ENCODE measurements around the gene C3orf18.
A peak's percentile ranks its signal among the peaks of the same experiment; 100 is the strongest.

C3orf18 gene

DNA sequence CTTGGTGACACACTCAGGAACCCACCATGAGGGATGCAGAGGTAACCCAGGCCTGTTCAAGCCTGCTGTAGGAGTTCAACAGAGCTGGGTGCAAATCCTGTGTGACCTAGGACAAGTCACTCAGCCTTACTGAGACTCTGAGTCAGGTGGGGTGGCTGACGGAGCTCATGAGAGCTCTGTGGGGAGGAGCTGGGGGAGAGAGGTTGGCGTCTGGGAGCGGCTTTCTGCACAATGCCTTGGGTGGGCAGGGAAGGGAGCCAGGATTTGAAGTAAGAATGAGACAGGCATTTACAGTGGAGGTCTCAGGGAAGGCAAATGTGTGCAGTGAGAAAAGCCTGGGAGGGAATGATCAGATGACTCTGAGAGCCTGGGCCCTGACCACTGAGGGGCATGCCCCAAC lies 18.3 kb downstream of the C3orf18 start:
- DNase-seq = no peak

DNA sequence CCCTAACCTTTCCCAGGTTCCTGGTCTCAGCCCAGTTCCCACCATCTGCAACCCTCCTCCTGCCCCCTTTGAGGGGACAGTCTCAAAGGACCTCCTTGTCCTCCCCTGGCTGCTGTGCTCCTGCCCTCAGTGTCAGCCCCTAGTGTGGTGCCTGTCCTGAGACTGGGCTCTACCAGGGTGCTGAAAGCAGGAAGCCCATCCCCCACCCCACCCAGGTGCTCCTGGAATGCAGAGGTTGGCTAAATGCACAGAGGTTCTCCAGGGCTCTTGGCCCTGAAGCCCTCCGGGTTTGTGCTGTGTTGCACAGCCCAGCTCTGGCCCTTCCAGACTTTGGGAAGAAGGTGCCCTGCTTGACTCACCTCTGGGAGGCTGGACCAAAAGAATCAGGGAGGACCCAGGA lies 21.8 kb downstream of the C3orf18 start:
- no peak for DNase-seq

DNA sequence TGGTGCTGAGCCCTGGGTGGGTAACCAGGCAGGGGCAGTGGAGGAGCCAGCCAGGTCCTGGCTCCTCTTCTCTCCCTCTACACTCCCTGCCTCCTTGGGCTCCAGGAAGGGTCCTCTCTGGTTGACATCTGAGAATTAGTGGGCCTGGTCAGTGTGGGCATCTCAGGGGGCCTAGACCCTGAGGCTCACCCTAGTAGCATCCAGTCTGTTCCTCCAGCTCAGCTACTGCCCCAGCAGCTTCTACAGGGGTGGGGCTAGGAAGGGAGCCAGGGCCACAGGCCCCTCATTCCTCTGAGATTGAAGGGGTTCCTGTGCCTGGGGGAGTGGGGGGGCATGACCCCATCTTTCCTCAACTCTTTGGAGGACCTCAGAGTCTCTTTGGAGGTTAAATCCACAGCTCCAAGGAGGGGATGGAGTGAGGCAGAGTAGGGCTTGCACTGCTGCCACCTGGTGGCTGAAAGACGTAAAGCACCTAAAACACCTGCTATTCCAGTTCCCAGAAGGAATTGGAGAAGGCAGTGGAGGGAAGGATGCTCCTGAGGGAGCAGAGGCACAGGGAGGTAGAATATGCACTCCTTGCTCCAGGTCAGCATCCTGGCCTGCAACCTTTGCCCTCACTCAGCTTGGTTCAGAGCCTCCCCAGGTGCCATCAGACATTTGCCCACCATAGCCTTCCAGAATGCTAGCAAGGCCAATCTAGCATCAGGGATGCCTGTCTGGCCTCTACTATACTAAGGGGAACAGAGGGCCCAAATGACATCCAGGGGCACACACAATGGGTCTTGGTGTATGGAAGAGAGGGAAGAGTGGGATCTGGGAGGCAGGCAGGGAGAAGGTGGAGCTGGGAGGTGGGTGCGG lies 25.1 kb downstream of the C3orf18 start:
- peak; percentile 73 to 74 for DNase-seq

DNA sequence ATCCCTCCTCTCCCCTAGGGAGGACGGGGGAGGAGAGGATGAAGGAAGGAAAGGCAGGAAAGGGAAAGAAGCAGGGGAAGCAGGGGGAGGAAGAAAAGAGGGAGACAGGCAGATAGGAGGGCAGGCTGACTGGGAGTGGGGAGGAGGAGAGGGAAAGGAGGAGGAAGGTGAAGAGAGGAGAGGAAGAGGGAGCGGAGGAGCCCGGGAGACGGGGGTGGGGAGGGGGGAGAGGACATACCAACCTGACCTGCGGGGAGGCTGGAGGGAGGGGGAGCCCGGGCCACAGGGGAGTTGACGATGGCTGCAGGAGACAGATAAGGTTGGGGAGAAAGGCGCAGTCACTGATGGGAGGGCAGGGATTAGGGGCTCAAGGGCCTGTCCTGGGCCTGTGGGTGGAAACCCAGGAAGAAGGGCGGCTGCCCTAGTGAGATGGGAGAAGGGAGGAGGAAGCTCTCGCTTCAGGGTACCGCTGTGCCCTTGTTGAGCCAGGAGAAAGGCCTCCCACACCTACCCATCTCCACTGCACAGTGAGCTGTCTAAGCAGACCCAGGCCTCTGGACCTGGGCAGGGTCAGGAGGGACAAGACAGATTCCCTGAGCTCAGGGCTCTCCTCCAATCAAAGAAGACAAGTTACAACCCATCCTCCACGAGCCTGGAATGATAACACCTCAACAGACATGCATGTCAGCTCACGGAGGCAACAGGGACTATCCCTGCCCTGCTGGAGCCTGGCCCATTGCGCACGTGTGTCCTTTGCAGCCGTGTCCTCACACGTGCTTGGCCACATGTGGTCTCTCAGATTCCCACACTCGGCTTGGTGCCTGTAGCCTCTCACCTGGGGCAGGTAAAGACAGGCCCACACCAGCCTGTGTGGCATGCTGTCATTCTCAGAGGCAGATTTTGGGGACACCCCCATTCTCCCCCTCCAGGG lies 27.9 kb downstream of the C3orf18 start:
- DNase-seq = no peak

DNA sequence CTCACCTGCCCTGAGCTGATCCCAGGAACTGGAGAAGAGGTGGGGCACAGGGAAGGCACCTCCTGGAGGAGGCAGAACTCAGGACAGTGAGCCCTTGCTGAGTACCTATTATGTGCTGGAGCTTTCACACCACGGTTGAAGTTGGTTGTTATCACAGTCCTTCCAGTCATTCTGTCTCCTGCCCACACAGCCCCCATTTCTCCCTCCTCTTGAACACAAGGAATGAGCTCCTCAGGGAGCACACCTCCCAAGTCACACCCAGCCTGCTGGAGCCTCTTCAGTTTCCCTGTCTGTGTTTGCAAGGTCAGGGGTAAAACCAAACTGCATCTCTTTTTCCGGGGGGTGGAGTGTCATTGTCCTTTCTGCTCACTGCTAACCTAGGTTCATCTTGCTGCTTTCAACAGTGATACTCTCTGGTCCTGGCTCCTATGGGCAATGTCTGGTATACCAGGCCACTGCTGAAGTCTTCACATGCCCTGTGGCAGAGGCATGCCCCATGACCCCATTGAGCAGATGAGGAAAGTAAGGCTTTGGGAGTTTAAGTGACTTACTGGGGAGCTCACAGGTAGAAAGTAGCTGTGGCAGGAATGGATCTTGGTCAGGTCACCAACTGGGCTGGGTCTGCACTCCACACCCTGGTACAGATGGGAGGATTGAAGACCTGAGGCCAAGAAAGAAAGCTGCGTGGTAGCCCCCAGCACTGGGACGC lies 30.0 kb downstream of the C3orf18 start:
- DNase-seq = no peak

DNA sequence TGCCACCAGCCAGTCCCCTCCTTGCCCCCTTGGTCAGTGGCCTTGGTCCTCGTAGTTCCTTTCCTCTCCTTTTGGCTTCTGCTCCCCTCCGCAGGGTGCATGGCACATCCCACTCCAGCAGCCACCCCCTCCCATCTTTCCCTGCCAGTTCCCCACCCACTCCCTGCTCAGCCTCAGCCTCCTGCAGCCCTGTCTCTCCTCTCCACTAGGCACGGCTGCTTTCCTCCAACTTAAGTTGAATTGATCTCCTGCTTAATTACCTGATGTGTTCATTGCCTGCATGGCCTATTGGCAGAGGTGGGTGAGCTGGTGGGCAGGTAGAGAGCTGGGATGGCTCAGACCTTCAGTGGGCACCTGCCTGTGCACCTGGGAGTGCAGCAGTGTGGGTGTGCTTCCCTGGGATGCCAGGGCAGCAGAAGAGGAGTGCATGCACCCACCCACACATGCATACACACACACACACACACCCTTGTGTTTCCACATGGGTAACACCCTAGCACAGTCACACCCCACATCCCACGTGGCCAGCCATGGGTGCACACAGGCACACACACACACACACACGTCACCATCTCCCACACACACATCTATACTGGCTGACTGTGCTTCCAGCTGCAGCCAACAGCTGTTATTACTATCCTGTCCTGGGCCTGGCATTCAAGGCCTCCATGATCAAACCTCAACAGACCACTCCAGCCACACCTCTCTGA lies 30.9 kb downstream of the C3orf18 start:
- DNase-seq = no peak

DNA sequence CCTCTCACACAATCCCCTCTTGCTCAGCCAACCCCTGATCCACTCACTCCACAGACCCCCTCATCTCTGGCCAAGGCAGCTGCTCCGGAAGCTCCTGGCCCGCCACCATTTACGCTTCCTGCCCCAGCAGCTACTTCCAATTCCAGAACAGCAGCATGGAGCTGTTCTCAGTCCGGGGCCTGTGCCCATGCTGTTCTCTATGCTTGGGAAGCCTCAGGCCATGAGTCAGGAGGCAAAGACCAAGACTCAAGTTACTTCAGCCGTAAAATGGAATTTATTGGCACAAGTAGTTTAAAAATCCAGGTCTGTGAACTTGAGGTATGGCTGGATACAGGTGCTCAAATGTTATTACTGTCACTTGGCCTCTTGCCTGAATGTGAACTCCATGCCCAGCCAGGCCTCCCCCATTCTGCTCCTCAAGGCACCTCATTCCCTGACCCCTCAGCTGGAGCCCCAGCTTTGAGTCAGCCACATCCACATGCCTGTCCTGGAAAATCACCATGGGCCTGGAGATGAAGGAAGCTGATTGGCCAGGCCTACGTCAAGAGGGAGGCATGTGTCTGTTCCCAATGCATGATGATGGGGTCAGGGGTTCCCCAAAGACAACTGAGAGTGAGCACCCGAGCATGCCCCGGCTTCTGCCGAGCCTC lies 32.7 kb downstream of the C3orf18 start:
- no peak for DNase-seq

DNA sequence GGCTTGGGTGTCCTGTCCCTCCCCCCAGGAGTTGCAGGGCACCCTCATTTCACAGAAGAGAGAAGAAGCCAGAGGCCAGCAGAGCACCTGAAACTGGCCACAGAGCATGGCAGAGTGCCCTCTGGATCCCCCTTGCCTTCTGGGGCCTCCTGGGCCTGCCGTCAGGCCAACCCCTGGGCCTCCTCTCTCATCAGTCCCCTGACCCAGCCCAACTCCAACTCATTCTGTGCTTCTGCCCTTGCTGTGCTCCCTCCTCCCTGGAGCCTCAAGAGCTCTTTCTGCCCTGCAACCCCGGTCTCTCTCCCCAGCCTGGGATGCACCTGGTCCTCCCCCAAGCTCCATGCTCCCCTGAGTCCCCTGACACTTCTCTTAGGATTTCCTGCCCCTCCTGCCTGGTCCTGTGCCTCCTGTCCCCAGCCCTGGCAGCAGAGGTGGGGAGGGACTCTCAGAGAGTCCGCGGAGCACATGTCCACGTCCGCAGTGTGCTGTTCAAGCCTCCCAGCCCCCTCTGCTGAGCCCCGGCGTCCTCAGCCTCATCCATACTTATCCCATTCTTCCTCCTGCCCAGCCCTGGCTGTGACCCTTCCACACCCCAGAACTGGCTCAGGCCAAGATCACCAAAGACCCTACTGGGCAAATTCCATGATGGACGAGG lies 33.6 kb downstream of the C3orf18 start:
- DNase-seq = no peak

DNA sequence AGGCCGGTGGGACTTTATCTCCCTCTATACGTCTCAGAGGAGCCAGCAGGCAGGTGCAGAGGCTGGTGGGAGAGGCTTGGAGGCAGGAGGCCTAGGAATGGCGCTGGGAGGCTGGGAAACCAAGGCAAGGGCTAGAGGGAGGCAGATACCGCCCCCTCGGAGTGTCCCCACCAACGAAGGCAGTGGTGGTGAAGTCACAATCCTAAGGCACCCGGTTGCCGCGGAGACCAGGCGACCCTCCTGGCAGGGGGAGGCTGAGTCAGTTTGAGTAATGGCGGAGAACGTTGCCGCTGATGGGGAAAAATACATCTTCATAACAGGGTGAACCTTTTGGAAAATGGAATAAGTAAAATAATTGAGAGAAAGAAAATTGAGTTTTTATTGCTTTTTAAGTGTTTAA lies 34.2 kb downstream of the C3orf18 start:
- DNase-seq = no peak

DNA sequence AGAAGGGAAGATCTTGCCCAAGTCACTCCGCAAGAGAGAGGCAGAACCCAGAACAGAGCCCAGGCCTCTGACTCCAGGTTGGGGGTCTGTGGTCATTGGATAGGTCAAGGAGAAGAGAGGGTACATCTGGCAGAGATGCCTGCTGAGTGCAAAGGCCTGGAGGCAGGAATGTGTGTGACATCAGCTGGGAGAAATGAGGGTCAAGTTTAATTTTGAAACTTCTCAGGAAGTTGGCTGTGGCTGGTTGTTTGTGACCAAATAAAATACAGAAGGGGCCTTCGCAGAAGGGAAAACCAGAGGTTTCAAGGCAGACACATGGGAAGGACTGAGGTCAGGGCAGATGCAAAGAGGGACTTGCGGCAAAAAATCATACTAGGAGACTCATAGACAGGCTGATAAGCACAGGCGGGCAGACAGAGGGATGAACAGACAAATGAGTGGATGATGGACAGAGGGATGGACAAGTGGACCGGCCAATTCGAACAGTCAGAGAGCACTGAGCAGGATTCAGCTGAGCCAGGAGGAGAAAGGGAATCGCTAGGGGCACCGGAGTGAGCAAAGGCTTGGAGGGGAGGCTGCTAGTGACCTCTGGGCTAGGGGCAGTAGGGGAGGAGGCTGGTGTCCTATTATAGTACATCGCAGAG lies 35.4 kb downstream of the C3orf18 start:
- no peak for DNase-seq

DNA sequence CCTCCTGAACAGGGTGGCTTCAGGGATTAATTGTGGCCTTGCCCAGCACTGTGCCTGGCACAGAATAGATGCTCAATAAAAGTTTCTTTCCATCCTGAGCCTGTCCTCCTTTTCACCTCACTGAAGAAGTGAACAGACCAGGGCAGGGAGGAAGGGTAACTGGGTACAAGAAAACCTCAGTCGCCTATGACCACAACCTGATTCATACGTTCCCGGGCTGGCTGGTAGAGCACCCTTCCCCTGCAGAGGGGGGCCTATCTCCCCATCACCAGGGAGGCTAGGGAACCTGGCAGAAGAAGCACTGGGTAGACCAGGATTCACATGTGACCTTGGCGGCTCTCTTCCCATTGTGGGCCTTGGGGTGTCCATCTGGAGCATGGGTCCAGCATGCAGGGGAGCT lies 36.3 kb downstream of the C3orf18 start:
- no peak for DNase-seq

DNA sequence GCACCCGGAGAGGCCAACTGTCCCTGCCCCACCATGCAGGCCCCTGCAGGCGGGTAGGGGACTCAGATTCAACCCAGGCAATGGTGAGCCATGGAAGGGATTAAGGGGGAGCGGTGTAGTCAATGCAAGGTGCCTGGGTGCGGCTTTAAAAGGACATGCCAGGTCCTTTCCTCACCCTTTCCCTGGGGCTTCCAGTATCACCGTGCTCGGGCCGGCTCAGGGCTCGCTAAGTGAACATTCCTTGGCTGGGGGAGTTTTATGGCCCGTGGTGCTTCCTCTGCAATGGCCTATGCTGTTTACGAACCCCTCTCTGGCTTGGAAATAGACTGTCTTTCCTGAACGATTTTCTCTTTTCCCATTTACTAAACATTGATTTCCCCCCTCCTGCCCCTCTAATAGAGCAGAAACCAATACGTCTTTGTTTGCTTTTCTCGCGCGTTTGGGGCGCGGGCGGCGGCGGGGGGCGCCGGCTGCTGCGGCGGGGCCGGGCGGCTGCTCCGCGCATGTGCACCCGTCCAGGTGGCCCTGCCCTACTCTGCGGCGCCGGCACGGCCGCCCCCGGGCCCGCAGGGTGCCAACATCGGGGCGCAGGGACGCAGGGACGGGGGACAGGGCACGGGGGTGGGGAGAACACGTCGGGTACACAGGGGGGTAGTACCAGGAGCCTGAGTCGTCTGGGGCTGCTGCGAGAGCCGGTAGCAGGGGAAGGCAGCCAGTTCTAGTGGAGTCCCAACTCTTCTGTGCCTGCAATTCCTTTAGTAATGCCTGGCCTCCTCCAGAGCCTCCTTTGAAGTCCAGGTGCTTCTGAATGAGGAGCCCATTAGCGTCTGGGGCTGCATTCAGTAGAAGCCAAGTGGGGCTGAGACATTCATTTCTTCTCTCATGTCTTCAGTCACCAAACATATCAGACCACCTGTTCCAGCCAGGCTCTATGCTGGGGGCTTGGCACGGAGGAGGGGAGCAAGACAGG lies 37.3 kb downstream of the C3orf18 start:
- no peak for DNase-seq

DNA sequence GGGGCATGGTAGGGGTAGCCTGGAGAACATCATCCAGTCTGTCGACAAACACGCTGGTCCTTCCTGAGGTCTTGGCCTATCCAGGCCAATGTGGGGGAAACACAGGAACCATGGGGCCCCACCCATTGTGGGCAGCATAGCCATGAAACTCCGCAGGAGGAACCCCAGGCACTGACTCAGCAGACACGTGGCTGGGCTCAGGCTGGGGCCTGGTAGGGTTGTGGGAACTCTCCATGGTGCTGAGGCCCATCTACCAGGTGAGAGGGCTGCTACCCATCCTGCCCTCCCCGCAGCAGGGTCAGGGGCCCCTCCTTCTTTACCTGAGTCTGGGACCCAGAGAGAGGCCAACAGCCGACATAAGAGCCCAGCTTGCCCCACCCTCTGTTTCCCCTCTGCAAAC lies 41.6 kb downstream of the C3orf18 start:
- peak; percentile 65 to 75 for DNase-seq

DNA sequence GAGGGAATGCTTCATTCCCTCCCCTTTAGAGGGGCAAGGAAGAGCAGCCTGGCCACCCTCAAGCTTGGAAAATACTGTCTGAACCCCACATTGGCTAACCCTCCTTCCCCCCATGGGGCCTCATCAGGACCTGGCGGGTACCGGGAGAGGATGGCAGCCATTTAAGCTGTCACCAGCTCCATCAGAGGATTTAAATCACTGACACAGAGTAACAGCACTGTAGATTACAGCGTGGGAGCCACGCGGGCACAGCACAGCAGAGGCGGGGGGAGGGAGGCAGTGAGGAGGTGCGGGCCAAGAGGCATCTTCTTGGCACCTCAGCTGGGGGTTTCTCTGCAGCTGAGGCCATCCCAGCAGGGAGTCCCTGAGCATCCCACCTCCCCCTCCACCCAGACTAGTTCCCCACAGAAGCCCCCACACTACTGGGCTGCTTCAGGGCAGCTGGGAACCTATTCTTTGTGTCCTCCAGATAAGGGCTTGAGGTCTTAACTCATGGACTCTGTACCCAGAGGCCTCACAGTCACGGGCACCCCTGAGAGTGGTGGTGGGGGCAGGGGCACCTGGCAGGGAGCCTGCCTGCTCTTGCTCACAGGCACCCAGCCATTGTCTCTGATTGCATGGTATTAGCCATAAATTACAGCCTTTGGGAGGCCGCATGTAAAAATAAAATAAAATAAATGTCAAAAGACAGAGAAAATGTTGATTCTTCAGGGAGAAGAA lies 42.2 kb downstream of the C3orf18 start:
- no peak for DNase-seq

DNA sequence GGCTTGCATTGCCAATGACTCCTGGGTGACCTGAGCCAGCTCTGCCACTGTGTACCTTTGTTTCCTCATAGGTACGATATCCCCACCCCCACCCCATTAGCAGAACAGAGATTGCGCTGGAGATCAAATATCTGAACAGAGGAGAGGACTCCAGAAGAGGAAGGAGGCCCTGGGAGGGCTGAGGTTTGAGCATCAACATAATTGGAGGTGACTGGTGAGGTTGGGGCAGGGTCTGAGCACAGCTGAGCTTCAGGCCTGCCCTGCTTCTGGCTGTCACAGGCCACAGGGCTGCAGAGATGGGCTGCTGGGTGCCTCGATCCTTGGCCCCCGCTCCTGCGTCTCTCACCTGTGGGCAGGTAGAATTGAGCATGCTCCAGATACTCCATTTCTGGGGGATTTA lies 42.8 kb downstream of the C3orf18 start:
- no peak for DNase-seq

DNA sequence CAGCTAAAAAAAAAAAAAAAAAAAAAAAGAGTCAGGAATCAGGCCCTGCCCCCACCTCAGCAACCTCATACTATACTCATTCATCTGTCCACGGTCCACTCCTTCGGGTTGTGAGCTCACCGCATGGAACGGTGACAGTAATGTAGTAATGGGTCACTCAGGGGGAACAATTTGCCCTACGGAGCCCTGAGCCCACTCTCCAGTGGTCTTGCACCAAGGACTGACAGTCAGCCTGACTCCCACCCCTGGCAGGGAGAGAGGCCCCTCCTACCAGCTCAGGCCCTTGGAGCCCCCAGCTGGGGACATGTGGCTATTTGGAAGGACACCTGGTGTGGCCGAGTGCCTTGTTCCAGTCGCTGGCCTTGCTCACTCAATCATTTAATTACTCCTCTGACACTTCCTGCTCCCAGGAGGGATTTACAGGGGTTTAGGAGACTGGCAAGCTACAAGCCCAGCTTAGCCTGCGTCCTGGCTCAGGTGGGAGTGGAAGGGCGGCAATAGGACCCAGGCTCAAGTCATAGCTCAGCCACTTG lies 44.2 kb downstream of the C3orf18 start:
- DNase-seq = no peak

DNA sequence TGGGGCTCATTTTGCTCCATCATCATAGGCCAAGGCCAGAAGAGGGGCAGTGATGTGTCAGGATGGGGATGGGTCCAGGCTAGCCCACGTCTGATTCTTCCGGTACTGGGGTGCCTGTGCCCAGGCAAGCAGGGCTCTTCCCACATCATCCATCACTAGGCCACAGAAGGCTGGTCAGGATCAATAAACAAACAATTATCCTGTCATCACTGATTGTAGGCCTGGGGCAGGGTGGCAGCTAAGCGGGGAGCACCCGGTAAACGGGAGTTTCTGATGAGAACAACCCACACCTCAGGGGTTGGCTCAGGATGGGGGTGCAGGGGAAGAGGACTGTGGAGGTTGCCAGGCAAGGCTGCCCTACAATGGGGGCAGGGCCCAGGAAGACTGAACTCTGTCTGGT lies 46.0 kb downstream of the C3orf18 start:
- no peak for DNase-seq

DNA sequence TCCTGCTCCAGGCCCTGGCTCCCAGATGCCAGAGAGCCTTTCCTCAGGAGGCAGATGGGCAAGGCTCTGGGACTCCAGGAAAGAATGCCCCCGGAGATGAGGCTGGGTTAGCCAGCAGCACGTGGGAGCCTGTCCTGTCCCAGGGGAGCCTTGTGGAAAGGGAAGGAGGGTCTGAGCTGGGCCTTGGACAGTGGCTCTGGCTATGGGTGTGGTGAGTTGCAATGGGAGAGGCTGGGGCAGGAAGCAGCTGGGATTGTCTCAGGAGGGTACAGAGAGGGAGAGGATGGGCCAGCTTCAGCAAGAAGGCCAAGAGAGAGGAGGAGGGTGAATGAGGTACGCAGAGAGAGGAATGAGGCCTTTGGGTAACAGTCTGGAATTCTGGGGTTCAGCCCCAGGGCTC lies 46.7 kb downstream of the C3orf18 start:
- no peak for DNase-seq

All from stimulated activated CD4-positive, alpha-beta T cell treated with anti-CD3 and anti-CD28 coated beads, Interleukin-2, amount 100 ng/mL, for 24 hours (primary cell).